ENCODE measurements around the gene CRY2.

Gene CRY2

DNA sequence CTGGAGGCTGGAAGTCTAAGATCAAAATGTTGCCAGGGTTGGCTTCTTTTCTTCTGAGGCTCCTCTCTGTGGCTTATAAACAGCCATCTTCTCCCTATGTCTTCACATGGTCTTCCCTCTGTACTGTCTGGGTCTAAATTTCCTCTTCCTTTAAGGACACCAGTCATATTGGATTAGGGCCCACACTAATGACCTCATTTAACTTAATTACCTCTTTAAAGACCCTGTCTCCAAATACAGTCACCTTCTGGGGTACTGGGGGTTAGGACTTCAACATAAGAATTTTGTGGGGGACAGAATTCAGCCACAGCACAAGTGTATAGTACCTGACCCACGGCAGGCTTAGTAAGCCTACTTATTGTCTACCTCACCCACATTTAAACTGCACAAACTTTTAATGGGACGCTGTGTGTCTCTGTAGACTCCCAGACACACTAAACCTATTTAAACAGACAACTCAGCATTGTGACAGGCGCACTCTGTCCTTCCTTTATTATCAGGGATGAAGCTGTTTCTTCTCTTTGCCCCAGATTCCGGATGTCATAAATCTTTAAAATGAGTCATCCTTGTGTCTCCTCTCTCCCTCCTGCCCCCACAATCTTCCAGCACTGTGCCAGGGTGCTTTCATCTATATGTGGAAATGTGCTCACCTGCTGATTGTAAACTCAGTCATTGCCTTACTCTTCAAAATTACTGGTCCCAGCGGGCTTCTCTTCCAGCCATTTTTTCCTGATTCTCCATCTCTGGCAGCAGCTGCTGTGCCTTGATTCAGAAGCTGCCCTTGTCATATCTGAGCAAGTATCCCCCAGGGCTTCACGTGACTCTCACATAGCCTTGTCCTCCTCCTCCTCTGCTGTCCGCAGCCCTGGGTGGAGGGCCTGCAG, 32.8 kb downstream of the CRY2 start:
- peak in 1 of 2 donors; percentile 15 for DNase-seq (ENCODE audit: low read depth in 2 of 2)
- no peak overlapping the region for H3K4me3 ChIP-seq (replicated peaks in 1 of 2; ENCODE audit: low read depth in 2 of 2, low read length in 2 of 2)
- TF ChIP-seq, protein P1, sequence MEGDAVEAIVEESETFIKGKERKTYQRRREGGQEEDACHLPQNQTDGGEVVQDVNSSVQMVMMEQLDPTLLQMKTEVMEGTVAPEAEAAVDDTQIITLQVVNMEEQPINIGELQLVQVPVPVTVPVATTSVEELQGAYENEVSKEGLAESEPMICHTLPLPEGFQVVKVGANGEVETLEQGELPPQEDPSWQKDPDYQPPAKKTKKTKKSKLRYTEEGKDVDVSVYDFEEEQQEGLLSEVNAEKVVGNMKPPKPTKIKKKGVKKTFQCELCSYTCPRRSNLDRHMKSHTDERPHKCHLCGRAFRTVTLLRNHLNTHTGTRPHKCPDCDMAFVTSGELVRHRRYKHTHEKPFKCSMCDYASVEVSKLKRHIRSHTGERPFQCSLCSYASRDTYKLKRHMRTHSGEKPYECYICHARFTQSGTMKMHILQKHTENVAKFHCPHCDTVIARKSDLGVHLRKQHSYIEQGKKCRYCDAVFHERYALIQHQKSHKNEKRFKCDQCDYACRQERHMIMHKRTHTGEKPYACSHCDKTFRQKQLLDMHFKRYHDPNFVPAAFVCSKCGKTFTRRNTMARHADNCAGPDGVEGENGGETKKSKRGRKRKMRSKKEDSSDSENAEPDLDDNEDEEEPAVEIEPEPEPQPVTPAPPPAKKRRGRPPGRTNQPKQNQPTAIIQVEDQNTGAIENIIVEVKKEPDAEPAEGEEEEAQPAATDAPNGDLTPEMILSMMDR (IDR thresholded peaks at IDR 0.05; ENCODE audit: low read depth, low read length): no peak

DNA sequence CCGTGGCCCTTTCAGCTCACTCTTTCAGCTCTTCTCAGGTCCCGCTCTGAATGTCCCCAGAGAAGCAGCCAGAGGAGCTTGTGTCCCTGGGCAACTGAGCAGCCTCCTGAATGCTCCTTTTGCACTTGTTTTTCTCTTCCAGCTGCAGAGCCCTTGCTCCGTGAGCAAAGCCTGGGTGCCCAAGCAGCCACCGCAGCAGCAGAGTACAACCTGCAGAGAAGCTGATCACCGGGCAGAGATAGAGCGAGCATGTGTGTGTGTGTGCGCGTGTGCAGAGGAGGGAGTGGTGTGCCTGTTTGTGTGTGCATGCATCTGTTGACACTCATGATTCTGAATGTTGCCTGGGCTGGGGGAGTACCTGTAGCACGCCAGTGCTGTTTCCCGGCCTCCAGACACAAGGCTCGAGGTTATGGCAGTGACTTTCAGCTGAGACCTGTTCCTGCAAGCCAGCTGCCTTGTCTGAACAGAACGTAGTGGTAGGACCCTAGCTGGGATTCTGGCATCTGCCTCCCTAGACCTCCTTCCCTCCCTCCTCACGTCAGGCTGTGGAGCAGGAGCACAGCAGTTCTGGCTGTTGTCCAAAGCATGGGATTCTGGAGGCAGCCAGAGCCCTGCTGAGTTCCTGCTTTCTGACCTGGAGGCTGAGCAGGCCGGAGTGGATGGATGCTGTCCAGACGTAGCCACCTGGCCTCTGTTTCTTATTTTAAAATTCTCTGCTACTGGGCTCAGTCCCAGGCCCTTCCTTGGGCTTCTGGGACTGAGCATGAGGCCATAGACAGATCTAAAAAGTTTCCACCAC, 33.7 kb downstream of the CRY2 start:
- peak in 1 of 2 donors; percentile 17 for DNase-seq (ENCODE audit: low read depth in 2 of 2)
- H3K4me3 ChIP-seq (replicated peaks in 1 of 2; ENCODE audit: low read depth in 2 of 2, low read length in 2 of 2): no peak overlapping the region
- TF ChIP-seq, protein P1 (IDR thresholded peaks at IDR 0.05; ENCODE audit: low read depth, low read length): no peak

DNA sequence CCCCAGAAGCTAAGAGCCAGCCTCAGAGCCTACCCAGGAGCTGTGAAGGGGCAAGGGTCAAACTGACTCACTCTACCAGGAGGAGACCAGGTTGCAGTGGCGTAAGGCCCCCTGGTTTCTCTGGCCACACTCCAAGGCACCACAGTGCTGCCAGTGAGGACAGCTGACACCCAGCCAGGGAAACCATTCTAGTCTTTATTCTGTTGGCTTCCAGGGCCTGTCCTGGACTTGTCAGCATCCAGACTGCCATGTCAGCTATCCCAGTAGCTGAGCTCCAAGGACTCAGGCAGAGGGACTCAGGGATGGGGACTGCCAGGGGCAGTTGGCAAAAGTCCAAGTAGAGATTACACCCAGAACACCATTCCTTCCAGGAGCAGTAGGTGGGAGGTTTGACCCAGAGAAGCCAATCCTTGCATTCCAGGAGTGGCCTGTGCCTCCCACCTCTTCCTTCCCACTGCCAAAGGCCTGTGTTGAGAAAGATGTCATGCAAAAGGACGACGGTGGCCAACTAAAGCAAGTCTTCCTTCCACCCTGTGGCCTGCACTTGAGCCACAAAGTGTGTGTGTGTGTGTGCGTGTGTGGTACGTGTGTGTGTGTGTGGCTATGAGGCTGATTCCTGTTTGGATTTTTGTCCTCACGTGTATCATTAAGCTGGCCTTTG, 34.6 kb downstream of the CRY2 start:
- H3K4me3 ChIP-seq (replicated peaks in 1 of 2; ENCODE audit: low read depth in 2 of 2, low read length in 2 of 2): no peak overlapping the region
- TF ChIP-seq, protein P1 (IDR thresholded peaks at IDR 0.05; ENCODE audit: low read depth, low read length): no peak
- DNase-seq (ENCODE audit: low read depth in 2 of 2): peak in 1 of 2 donors; percentile 14

DNA sequence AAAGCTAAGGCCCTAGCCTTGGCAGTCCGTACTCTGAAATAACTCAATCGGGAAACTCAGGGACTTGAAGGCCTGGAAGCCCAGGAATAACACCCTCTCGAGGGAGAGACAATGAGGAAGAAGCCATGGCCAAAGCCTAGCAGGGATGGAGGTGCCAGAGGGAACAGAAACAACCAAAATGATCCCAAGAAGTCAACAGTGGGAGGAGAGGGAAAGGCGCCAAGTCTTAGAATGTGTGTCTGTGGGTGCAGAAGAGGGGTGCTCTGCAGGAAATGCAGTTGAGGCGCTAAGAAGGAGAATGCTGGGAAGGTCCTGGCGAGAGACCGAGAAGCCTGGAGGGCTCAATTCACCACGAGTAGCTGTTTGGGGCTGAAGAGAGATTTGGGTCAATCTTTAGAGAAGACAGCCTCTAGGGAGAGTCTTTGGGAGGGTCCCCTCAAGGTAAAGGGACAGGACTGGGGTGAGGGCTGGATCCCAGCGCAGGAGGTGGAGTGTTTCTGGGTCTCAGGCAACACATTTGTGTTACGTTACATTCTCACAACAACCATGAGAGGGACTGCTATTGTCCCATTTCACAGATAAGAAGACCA, 37.4 kb downstream of the CRY2 start:
- H3K4me3 ChIP-seq (replicated peaks in 1 of 2; ENCODE audit: low read depth in 2 of 2, low read length in 2 of 2): no peak overlapping the region
- TF ChIP-seq, protein P1 (IDR thresholded peaks at IDR 0.05; ENCODE audit: low read depth, low read length): no peak
- no peak for DNase-seq (ENCODE audit: low read depth in 2 of 2)

DNA sequence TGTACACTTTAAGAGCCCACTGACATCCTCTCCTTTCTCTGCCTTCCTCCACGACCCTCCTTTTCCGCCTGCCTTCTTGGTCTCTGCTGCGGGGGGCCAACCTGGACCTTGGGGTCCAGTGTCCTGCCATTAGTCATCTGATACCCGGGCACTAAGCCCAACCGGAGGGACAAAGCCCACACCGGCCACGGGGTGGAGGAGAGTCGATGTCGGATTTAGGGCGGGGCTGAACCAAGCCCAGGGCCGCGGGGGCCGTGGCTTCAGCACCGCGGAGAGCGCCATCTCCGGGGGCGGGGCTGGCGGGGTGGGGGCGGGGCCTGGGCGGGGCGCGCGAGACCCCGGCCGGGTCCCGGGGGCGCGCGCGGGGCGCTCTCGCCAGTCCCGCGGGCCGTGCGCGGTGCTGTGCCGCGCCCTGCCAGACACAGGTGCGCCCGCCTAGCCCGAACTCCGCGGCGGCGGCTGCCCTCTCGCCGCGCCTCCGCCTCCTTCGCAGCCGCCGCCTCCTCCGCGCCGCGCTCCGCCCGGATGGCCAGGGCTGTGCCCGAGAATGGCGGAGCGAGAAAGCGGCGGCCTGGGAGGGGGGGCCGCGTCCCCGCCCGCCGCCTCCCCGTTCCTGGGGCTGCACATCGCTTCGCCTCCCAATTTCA, 38.1 kb downstream of the CRY2 start, which contains the start of gene MAPK8IP1:
MAPK8IP1 (plus strand) TSS at position 378 of the 647 bp plus-strand sequence; CDS start at position 548, 170 bp downstream.
- peak in 1 of 2 donors; percentile 25 for DNase-seq (ENCODE audit: low read depth in 2 of 2)
- TF ChIP-seq, protein P1 (IDR thresholded peaks at IDR 0.05; ENCODE audit: low read depth, low read length): no peak
- H3K4me3 ChIP-seq (replicated peaks in 1 of 2; ENCODE audit: low read depth in 2 of 2, low read length in 2 of 2): peak within 1 kb of the TSS; percentile 46

All from cardiac fibroblast (primary cell).